Peyer's patch (tissue), 4 donors: Measurements from ENCODE around the gene MAG. TPM values are rescaled to one million over a fixed set of nuclear protein-coding genes. Genes with fewer than 3 reads are reported as not detected.

Source experiments
- DNase-seq, 3 donors: peaks; one replicate each; pipeline ENCODE4 v3.0.0-alpha.2; 2017 to 2019
- H3K27ac ChIP-seq, 4 donors: fragments of 200-600 bp; sonication (generic); one replicate each; pipeline ENCODE4 v1.5.1; 2016 to 2019
- H3K27me3 ChIP-seq, 2 donors: fragments of 200-600 bp; sonication (generic); one replicate each; pipeline ENCODE4 v1.5.1; 2019
- H3K36me3 ChIP-seq, 3 donors: fragments of 200-600 bp; sonication (generic); one replicate each; pipeline ENCODE4 v1.5.1; 2016 to 2019
- H3K4me1 ChIP-seq, 4 donors: fragments of 200-600 bp; sonication (generic); one replicate each; pipeline ENCODE4 v1.5.1; 2016 to 2019
- H3K4me3 ChIP-seq, 4 donors: fragments of 200-600 bp; sonication (generic); 1 replicate in 3 of 4; 2 replicates in 1 of 4; pipeline ENCODE4 v1.5.1; 2016 to 2019; ENCODE audit warnings: mild to moderate bottlenecking in 1 of 4
- H3K9me3 ChIP-seq, 4 donors: fragments of 200-600 bp; sonication (generic); one replicate each; pipeline ENCODE4 v1.5.1; 2016 to 2019; ENCODE audit warnings: mild to moderate bottlenecking in 1 of 4
- POLR2A ChIP-seq, 2 donors: fragments of 450-650 bp; IDR thresholded peaks; one replicate each; pipeline ENCODE4 v1.5.1; 2017; ENCODE audit warnings: antibody characterized with exemption in 2 of 2, mild to moderate bottlenecking in 2 of 2, moderate library complexity in 2 of 2
- total RNA-seq, 4 donors: library from RNA; depleted of rRNA; stranded (reverse); fragments of >200 nt; gene quantifications; one replicate each; pipeline ENCODE4 v1.1.0, GENCODE V29; 2016
- TF ChIP-seq, protein P1 (sequence below), 6 experiments: fragments of 450-650 bp in 4 of 6; fragments of 200-600 bp in 2 of 6; sonication (generic) in 1 of 6; IDR thresholded peaks; one replicate each; pipeline ENCODE4 v1.5.1; 2017 to 2019; ENCODE audit warnings: antibody characterized with exemption in 6 of 6, mild to moderate bottlenecking in 3 of 6, moderate library complexity in 1 of 6

Gene MAG
- total RNA-seq, 4 donors from 2014 or later: 3.8 TPM; not detected in 3

GRCh38 chr19:35249146-35249847 lies 42.7 kb upstream of the MAG start:
- peaks cover 0 to 19% (median 0%) of the 10 kb centered on the region in 4 donors for H3K4me1 ChIP-seq
- H3K27me3 ChIP-seq: no peaks in the 10 kb centered on the region
- peak in 1 of 3 donors; percentile 40 for DNase-seq
- H3K27ac ChIP-seq: peak overlapping the region; percentile 89 to 98 (median 94)
- H3K36me3 ChIP-seq: peaks cover 0 to 24% (median 0%) of the 10 kb centered on the region in 3 donors
- no peaks in the 10 kb centered on the region for H3K9me3 ChIP-seq
- TF ChIP-seq, protein P1, sequence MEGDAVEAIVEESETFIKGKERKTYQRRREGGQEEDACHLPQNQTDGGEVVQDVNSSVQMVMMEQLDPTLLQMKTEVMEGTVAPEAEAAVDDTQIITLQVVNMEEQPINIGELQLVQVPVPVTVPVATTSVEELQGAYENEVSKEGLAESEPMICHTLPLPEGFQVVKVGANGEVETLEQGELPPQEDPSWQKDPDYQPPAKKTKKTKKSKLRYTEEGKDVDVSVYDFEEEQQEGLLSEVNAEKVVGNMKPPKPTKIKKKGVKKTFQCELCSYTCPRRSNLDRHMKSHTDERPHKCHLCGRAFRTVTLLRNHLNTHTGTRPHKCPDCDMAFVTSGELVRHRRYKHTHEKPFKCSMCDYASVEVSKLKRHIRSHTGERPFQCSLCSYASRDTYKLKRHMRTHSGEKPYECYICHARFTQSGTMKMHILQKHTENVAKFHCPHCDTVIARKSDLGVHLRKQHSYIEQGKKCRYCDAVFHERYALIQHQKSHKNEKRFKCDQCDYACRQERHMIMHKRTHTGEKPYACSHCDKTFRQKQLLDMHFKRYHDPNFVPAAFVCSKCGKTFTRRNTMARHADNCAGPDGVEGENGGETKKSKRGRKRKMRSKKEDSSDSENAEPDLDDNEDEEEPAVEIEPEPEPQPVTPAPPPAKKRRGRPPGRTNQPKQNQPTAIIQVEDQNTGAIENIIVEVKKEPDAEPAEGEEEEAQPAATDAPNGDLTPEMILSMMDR (IDR thresholded peaks at IDR 0.05): no peak
- TF ChIP-seq POLR2A (IDR thresholded peaks at IDR 0.05): no peak
- peak overlapping the region; percentile 73 to 90 (median 75) for H3K4me3 ChIP-seq

GRCh38 chr19:35249848-35250711 lies 41.9 kb upstream of the MAG start:
- Histone ChIP-seq H3K27ac (peak overlapping the region; percentile 89 to 98 (median 94)), H3K36me3 (peaks cover 0 to 32% (median 0%) of the 10 kb centered on the region in 3 donors), H3K4me1 (peaks cover 0 to 19% (median 0%) of the 10 kb centered on the region in 4 donors), H3K27me3 (no peaks in the 10 kb centered on the region), H3K4me3 (peak overlapping the region; percentile 73 to 90 (median 75)), H3K9me3 (no peaks in the 10 kb centered on the region)
- DNase-seq: peak; percentile 17 to 47 (median 44)
- TF ChIP-seq, protein P1 (IDR thresholded peaks at IDR 0.05): no peak
- TF ChIP-seq POLR2A (IDR thresholded peaks at IDR 0.05): no peak

- no peaks in the 10 kb centered on the region for H3K27me3 ChIP-seq
- H3K9me3 ChIP-seq: no peaks in the 10 kb centered on the region
- DNase-seq: peak in 1 of 3 donors; percentile 13
- no peak overlapping the region for H3K4me3 ChIP-seq
- peaks cover 0 to 19% (median 0%) of the 10 kb centered on the region in 4 donors for H3K4me1 ChIP-seq
- TF ChIP-seq POLR2A (IDR thresholded peaks at IDR 0.05): no peak
- TF ChIP-seq, protein P1 (IDR thresholded peaks at IDR 0.05): no peak
- no peak overlapping the region for H3K27ac ChIP-seq
- H3K36me3 ChIP-seq: peaks cover 0 to 36% (median 0%) of the 10 kb centered on the region in 3 donors
Measured at GRCh38 chr19:35251456-35251855, 40.5 kb upstream of the MAG start.

DNA sequence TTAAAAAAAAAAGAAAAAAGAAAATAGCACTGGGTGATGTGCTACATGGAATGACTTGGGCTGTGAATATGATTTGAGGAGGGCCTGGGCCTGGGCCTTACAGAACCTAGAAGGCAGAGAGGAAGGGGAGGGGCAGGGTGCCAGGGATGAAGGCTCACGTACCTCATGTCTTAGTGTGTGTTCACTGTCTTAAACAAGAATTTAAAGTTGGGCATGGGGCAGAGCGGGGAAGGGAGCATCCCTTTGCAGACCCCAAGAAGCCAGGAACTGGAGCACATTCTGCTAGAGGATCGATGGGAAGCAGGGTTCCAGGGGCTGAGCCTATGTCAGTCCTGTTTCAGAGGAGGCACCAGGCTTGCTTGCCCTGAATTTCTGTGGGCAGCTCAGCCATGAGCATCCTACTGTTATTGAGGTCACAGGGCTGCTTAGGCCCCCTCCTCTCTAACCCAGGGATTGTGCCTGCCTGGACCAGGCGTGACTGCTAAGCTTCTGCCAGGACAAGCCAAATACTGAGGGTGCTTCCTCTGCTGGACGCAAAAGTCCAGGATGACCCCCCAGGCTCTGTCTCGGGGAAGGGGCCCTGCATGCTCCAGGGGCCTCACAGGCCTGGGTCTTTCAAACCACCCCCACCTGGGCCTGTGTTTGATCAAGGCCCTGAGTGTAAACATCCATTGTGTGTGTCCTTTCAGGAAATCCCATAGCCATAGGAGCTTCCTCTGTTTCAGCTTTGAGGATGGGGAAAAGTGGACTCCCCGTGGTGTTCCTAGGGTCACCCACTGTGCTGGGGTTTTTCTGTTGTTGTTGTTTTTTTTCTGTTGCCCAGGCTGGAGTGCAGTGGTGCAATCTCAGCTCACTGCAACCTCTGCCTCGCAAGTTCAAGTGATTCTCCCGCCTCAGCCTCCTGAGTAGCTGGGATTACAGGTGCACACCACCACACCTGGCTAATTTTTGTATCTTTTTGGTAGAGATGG lies 38.4 kb upstream of the MAG start:
- no peaks in the 10 kb centered on the region for H3K27me3 ChIP-seq
- DNase-seq: peak in 2 of 3 donors; percentile 9 to 36
- H3K9me3 ChIP-seq: no peaks in the 10 kb centered on the region
- TF ChIP-seq POLR2A (IDR thresholded peaks at IDR 0.05): no peak
- TF ChIP-seq, protein P1 (IDR thresholded peaks at IDR 0.05): no peak
- peaks cover 0 to 36% (median 0%) of the 10 kb centered on the region in 3 donors for H3K36me3 ChIP-seq
- no peak overlapping the region for H3K4me3 ChIP-seq
- H3K27ac ChIP-seq: peak overlapping the region in 1 of 4 donors; percentile 30
- peaks cover 0 to 19% (median 0%) of the 10 kb centered on the region in 4 donors for H3K4me1 ChIP-seq
